Measurements from ENCODE around the gene NRAP.

DNA sequence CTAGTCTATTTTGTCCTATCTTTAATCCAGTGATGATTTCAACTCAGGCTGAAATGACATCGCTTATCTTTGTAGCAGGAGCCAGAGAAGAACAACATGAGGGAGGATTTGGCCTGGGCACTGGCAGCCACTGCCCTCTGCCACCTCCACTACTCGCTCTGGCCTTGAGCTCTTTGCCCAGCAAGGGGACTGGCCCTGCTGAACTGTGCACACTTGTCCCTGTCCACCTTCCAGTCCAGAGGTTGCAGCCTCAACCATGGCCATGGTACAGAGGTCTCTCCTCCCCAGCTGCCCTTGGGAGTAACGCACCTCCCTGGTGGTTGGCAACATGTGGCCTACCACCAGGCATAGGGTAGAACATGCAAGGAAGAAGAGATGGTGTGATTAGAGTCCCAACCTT, 102.6 kb downstream of the NRAP start:
- TF ChIP-seq JUND (IDR thresholded peaks at IDR 0.05) (no peak), RAD21 (IDR thresholded peaks at IDR 0.05; ENCODE audit: low read length) (no peak), EP300 (IDR thresholded peaks at IDR 0.05; ENCODE audit: borderline replicate concordance in 1 of 2, low read depth in 1 of 2, low read length in 1 of 2) (no peak), EZH2phosphoT487 (IDR thresholded peaks at IDR 0.05; ENCODE audit: borderline replicate concordance, low read depth) (no peak), POLR2AphosphoS5 (IDR thresholded peaks at IDR 0.05; ENCODE audit: low read depth, low read length) (no peak), SMC3 (IDR thresholded peaks at IDR 0.05; ENCODE audit: low read depth, low read length) (no peak), CHD2 (IDR thresholded peaks at IDR 0.05; ENCODE audit: low read length, partially characterized antibody) (no peak)
- TF ChIP-seq, protein P1, sequence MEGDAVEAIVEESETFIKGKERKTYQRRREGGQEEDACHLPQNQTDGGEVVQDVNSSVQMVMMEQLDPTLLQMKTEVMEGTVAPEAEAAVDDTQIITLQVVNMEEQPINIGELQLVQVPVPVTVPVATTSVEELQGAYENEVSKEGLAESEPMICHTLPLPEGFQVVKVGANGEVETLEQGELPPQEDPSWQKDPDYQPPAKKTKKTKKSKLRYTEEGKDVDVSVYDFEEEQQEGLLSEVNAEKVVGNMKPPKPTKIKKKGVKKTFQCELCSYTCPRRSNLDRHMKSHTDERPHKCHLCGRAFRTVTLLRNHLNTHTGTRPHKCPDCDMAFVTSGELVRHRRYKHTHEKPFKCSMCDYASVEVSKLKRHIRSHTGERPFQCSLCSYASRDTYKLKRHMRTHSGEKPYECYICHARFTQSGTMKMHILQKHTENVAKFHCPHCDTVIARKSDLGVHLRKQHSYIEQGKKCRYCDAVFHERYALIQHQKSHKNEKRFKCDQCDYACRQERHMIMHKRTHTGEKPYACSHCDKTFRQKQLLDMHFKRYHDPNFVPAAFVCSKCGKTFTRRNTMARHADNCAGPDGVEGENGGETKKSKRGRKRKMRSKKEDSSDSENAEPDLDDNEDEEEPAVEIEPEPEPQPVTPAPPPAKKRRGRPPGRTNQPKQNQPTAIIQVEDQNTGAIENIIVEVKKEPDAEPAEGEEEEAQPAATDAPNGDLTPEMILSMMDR (IDR thresholded peaks at IDR 0.05): no peak
- TF ChIP-seq, protein P2, sequence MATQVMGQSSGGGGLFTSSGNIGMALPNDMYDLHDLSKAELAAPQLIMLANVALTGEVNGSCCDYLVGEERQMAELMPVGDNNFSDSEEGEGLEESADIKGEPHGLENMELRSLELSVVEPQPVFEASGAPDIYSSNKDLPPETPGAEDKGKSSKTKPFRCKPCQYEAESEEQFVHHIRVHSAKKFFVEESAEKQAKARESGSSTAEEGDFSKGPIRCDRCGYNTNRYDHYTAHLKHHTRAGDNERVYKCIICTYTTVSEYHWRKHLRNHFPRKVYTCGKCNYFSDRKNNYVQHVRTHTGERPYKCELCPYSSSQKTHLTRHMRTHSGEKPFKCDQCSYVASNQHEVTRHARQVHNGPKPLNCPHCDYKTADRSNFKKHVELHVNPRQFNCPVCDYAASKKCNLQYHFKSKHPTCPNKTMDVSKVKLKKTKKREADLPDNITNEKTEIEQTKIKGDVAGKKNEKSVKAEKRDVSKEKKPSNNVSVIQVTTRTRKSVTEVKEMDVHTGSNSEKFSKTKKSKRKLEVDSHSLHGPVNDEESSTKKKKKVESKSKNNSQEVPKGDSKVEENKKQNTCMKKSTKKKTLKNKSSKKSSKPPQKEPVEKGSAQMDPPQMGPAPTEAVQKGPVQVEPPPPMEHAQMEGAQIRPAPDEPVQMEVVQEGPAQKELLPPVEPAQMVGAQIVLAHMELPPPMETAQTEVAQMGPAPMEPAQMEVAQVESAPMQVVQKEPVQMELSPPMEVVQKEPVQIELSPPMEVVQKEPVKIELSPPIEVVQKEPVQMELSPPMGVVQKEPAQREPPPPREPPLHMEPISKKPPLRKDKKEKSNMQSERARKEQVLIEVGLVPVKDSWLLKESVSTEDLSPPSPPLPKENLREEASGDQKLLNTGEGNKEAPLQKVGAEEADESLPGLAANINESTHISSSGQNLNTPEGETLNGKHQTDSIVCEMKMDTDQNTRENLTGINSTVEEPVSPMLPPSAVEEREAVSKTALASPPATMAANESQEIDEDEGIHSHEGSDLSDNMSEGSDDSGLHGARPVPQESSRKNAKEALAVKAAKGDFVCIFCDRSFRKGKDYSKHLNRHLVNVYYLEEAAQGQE (IDR thresholded peaks at IDR 0.05; ENCODE audit: low read depth, low read length): no peak
- TF ChIP-seq, protein P3, sequence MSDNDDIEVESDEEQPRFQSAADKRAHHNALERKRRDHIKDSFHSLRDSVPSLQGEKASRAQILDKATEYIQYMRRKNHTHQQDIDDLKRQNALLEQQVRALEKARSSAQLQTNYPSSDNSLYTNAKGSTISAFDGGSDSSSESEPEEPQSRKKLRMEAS (IDR thresholded peaks at IDR 0.05; ENCODE audit: low read depth): no peak
- TF ChIP-seq, protein P4, sequence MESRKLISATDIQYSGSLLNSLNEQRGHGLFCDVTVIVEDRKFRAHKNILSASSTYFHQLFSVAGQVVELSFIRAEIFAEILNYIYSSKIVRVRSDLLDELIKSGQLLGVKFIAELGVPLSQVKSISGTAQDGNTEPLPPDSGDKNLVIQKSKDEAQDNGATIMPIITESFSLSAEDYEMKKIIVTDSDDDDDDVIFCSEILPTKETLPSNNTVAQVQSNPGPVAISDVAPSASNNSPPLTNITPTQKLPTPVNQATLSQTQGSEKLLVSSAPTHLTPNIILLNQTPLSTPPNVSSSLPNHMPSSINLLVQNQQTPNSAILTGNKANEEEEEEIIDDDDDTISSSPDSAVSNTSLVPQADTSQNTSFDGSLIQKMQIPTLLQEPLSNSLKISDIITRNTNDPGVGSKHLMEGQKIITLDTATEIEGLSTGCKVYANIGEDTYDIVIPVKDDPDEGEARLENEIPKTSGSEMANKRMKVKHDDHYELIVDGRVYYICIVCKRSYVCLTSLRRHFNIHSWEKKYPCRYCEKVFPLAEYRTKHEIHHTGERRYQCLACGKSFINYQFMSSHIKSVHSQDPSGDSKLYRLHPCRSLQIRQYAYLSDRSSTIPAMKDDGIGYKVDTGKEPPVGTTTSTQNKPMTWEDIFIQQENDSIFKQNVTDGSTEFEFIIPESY (IDR thresholded peaks at IDR 0.05; ENCODE audit: borderline replicate concordance, low read depth): no peak
- TF ChIP-seq, protein P5, sequence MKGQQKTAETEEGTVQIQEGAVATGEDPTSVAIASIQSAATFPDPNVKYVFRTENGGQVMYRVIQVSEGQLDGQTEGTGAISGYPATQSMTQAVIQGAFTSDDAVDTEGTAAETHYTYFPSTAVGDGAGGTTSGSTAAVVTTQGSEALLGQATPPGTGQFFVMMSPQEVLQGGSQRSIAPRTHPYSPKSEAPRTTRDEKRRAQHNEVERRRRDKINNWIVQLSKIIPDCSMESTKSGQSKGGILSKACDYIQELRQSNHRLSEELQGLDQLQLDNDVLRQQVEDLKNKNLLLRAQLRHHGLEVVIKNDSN (IDR thresholded peaks at IDR 0.05; ENCODE audit: borderline replicate concordance, low read depth): no peak
